ENCODE measurements around the gene CD24. TPM values are rescaled to one million over a fixed set of nuclear protein-coding genes. Genes with fewer than 3 reads are reported as not detected.

The CD24 gene
- total and polyA plus RNA-seq, 10 of the 15 experiments (the other 5 are each of a cell fraction or from before 2014, with no cell fraction given): 0.19 to 21.2 (median 9.0) TPM

GRCh38 chr6:106966671-106967640 lies 7.6 kb downstream of the CD24 start (continued):
- no peak for TF ChIP-seq NBN (IDR thresholded peaks at IDR 0.05)
- no peak for TF ChIP-seq NR2F1 (conservative IDR thresholded peaks at IDR 0.05)

- in situ Hi-C loops (cut with MboI) (no loop called here), intact Hi-C loops (cut with micrococcal nuclease; ENCODE audit: unreplicated experiment) (no loop called here)
- no peaks in the 10 kb centered on the region for H3K4me1 ChIP-seq (ENCODE audit: control insufficient read depth, insufficient read depth, low read length)
- no TSS peak for BruUV-seq (replicated peaks)
- no peak overlapping the region for H3K4me3 ChIP-seq
- ChIA-PET POLR2A (no interaction called here), RAD21 (ENCODE audit: unreplicated experiment) (no interaction called here), CTCF (no interaction called here), SMC1A (ENCODE audit: uncharacterized antibody, unreplicated experiment) (no interaction called here)
- H3K79me2 ChIP-seq (ENCODE audit: control insufficient read depth, insufficient read depth, low read length): no peaks in the 10 kb centered on the region
- no peaks in the 10 kb centered on the region for H3K36me3 ChIP-seq (ENCODE audit: control insufficient read depth in 2 of 2, insufficient read depth in 2 of 2, low read length in 1 of 2)
- no peaks in the 10 kb centered on the region for H3K27me3 ChIP-seq (replicated peaks in 1 of 2; ENCODE audit: control insufficient read depth in 2 of 2, insufficient read depth in 2 of 2, low read length in 1 of 2)
- no peaks in the 10 kb centered on the region for H4K20me1 ChIP-seq (ENCODE audit: control insufficient read depth, insufficient read depth)
- ATAC-seq (no peak), FAIRE-seq (no peak), DNase-seq (ENCODE audit: low read depth, low spot score) (no peak)
- H2AFZ ChIP-seq (ENCODE audit: control insufficient read depth, low read depth, low read length): no peak overlapping the region
- H3K9ac ChIP-seq (ENCODE audit: control insufficient read depth, insufficient read depth, low read length): no peak overlapping the region
- no peak overlapping the region for H3K27ac ChIP-seq (ENCODE audit: control insufficient read depth, insufficient read depth)
- 83% methylated on average over 1 of the region's 1 CpG for WGBS (ENCODE audit: insufficient coverage, insufficient replicate concordance, low lambda C conversion rate, missing lambda C conversion rate)
- no peaks in the 10 kb centered on the region for H3K9me3 ChIP-seq (replicated peaks; ENCODE audit: control insufficient read depth, insufficient read depth, low read length)
- no peak overlapping the region for H3K4me2 ChIP-seq (ENCODE audit: control insufficient read depth, insufficient read depth)
- no peak for TF ChIP-seq RELB (IDR thresholded peaks at IDR 0.05; ENCODE audit: low read depth)
- no peak for TF ChIP-seq SUPT20H (IDR thresholded peaks at IDR 0.05; ENCODE audit: borderline replicate concordance, control insufficient read depth, low read depth, low read length)
- TF ChIP-seq ATF3 (IDR thresholded peaks at IDR 0.05; ENCODE audit: borderline replicate concordance, extremely low read depth, low read depth, low read length): no peak
- TF ChIP-seq MYC (IDR thresholded peaks at IDR 0.05; ENCODE audit: insufficient read depth, insufficient read length, insufficient replicate concordance, low read length, severe bottlenecking): no peak
- TF ChIP-seq KAT2A (conservative IDR thresholded peaks at IDR 0.05; ENCODE audit: control insufficient read depth, low read depth, low read length): no peak
- TF ChIP-seq ESRRA (IDR thresholded peaks at IDR 0.05; ENCODE audit: low read length): no peak
- no peak for TF ChIP-seq RB1 (IDR thresholded peaks at IDR 0.05; ENCODE audit: borderline replicate concordance)
- TF ChIP-seq EP300 (IDR thresholded peaks at IDR 0.05; ENCODE audit: borderline replicate concordance in 1 of 2, control insufficient read depth in 1 of 2, low read depth in 2 of 2, low read length in 2 of 2): no peak
- no peak for TF ChIP-seq ASH2L (IDR thresholded peaks at IDR 0.05; ENCODE audit: borderline replicate concordance, low read depth)
- no peak for TF ChIP-seq SP1 (IDR thresholded peaks at IDR 0.05; ENCODE audit: low read depth, low read length)
- TF ChIP-seq GATAD2B (conservative IDR thresholded peaks at IDR 0.05; ENCODE audit: low read depth): no peak
- TF ChIP-seq MLLT1 (IDR thresholded peaks at IDR 0.05): no peak
- TF ChIP-seq ZNF24 (IDR thresholded peaks at IDR 0.05): no peak
- TF ChIP-seq RAD51 (IDR thresholded peaks at IDR 0.05): no peak
- no peak for TF ChIP-seq MEF2B (IDR thresholded peaks at IDR 0.05; ENCODE audit: partially characterized antibody, poor library complexity, severe bottlenecking)
Measured at GRCh38 chr6:106966229-106966628, 8.3 kb downstream of the CD24 start.
